Dermis blood vessel endothelial cell (primary cell): ENCODE data around the gene SPDYE16. TPM values are rescaled to one million over a fixed set of nuclear protein-coding genes. Genes with fewer than 3 reads are reported as not detected.
"Not testable (repeated sequence)": the region's sequence is repeated elsewhere in the genome, so short reads cannot be mapped to it uniquely, and the experiment has no call there.

Experiments
- DNase-seq: peaks from one replicate; pipeline ENCODE4 v3.0.0; 2010
- total RNA-seq: library from RNA; depleted of rRNA; stranded (reverse); fragments of >200 nt; gene quantifications from 2 replicates; pipeline ENCODE4 v1.2.3, GENCODE V29; 2014

Gene SPDYE16, protein sequence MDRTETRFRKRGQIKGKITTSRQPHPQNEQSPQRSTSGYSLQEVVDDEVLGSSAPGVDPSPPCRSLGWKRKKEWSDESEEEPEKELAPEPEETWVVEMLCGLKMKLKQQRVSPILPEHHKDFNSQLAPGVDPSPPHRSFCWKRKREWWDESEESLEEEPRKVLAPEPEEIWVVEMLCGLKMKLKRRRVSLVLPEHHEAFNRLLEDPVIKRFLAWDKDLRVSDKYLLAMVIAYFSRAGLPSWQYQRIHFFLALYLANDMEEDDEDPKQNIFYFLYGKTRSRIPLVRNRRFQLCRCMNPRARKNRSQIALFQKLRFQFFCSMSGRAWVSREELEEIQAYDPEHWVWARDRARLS
- 0.09 TPM in 1 of 2 replicates, not detected in the other for total RNA-seq

DNA sequence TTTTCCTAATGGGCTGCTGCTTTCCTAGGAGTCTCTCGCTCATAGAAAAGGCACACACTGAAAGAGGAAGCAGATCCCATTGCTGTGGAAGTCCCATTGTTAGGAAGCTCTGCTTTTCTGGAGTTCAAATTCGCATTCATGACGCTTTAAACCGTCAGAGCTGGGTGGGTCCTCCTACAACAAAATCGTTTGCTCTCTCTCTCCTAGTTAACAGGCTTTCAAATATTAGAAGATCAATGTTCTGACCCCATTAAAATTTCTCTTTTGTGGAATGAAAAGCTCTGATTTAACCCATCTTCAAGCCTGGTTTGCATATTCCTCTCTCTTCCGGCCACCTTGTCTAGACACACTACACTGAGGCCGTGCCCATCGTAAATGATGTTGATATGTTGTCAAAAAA, at the start of gene SPDYE16:
TSS of gene SPDYE16 (minus strand) at position 101 of the 400 bp plus-strand sequence. CDS start 1,838 bp downstream, outside the sequence.
- not testable (repeated sequence) for DNase-seq

- peak; percentile 13 for DNase-seq
These were observed 49.6 kb upstream of the SPDYE16 start for GRCh38 chr7:76592694-76593093.

DNA sequence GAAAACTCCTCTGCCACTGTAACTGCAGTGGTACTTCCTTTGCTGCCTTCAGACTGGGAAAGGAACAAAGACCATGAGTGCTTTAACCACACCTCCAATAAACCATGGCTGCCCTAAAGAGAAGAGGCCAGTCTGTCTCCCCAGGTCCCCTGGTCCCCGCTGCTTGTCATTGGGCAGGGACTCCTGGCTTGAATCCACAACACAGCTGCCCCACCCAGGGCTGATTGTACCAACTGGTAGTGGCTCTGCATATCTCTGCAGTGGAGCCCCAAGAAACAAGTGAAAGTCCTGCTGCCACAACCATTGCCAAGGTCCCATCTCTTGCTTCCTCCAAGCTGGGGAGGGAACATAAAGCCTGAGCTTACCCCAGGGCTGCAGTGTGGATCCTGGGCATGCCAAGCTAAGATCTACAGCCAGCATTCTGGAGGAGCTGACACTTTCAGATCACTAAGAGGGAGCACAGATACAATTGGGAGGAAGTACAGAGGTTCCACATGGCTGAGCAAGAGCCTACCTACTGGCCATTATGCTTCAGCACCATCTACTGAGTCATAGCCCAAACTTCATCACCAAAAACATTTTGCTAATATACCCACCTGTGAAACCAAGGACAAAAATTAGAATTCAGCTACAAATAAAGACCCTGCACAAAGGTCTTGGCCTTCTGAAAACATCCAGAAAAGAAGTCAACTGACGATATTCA, 48.7 kb upstream of the SPDYE16 start:
- DNase-seq, result not testable (repeated sequence)

DNA sequence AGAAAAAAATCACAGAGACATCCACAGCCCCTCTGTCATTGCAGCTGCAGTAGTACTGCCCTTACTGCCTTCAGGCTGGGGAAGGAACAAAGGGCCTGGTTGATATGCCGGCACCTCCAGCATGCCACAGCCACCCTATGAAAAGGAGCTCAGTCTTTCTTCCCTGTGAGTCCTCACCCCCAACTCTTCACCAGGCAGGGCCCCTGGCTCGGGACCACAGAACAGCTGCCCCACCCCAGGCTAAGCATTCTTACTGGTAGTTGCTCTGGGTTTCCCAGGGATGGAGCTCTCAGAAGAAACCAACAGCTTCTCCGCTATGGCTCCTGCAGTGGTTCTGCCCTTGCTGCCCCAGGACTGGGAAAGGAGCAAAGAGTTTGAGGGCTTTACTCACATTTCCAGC, 47.9 kb upstream of the SPDYE16 start:
- not testable (repeated sequence) for DNase-seq

GRCh38 chr7:76588586-76588985, 45.5 kb upstream of the SPDYE16 start:
- not testable (repeated sequence) for DNase-seq

- DNase-seq, result not testable (repeated sequence)
These were observed 43.7 kb upstream of the SPDYE16 start for GRCh38 chr7:76586585-76587315.

GRCh38 chr7:76583636-76584281, 40.7 kb upstream of the SPDYE16 start:
- DNase-seq, result peak; percentile 84

GRCh38 chr7:76582848-76583631, 39.9 kb upstream of the SPDYE16 start:
- peak; percentile 85 for DNase-seq

GRCh38 chr7:76575919-76576655, 33.0 kb upstream of the SPDYE16 start:
- peak; percentile 40 for DNase-seq

DNA sequence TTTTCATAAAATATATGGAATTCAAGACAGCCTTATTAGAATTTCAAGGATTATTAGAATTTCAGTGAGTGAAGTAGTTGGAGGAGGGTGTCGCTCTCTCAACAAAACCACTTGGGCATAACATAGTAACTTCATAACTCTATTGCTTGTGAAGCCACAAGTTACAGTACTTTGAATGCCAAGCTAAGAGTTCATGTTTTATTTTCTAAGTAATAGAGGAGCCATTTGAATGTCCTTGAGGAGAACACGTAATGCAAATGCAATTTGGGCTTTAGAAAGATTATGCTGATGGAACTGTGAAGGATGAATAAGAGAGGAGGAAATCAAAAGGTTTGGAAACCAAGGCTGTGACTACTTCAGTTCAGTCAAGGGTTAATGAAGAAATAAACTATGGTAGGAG, 32.3 kb upstream of the SPDYE16 start:
- not testable (repeated sequence) for DNase-seq

GRCh38 chr7:76572296-76572695, 29.2 kb upstream of the SPDYE16 start:
- DNase-seq, result not testable (repeated sequence)

DNA sequence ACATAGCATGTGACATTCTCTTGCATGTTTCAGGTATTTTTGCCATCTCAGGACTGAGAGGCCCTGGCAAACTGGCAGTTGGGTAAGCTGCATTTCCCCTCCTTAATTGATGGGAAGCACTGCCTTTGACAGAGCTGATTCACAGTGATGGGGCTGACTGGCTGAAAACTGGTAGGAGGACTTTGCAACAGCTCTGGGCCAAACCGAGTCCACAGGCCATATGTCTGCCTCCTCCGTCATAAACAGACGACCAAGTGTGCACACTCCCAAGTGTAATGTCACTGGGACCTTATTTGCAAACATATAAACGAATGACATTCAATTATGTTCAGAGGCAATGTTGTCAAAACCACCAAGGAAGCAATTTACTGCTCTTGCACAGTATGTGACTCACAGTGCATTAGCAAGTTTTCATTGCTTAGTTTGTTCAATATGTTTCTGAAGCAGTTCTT, 27.3 kb upstream of the SPDYE16 start:
- not testable (repeated sequence) for DNase-seq

GRCh38 chr7:76568742-76569141, 25.6 kb upstream of the SPDYE16 start:
- peak; percentile 66 for DNase-seq

DNA sequence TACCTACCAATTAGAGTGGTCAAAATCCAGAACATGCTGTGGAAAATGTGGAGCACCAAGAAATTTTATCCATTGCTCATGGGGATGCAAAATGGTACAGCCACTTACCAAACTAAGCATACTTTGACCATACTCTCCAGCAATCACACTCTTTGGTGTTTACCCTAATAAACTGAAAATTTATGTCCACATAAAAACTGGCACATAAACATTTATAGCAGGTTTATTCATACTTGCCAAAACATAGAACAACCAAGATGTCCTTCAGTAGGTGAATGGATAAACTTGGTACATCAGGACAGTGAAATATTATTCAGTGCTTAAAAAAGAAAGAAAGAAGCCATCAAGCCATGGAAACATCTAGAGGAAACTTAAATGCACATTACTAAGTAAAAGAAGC, 24.7 kb upstream of the SPDYE16 start:
- not testable (repeated sequence) for DNase-seq

DNA sequence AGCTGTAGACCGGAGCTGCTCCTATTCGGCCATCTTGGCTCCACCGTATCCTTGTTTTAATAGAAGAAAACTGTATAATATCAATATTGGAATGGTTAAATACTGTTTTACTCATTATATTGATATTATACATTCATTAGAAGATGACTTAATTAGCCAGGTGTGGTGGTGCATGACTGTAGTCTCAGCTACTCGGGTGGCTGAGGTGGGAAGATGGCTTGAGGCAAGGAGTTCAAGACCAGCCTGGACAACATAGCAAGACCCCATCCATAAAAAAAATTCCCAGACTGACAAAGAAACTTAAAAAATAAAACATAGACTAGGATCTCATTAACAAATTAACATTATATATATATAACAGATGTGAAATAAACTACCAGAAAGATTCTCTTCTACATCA, 24.2 kb upstream of the SPDYE16 start:
- not testable (repeated sequence) for DNase-seq

DNA sequence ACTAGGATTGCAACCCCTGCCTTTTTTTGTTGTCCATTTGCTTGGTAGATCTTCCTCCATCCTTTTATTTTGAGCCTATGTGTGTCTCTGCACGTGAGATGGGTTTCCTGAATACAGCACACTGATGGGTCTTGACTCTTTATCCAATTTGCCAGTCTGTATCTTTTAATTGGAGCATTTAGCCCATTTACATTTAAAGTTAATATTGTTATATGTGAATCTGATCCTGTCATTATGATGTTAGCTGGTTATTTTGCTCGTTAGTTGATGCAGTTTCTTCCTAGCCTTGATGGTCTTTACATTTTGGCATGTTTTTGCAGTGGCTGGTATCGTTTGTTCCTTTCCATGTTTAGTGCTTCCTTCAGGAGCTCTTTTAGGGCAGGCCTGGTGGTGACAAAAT, 21.9 kb upstream of the SPDYE16 start:
- not testable (repeated sequence) for DNase-seq

- DNase-seq, result not testable (repeated sequence)
These were observed 18.2 kb upstream of the SPDYE16 start for GRCh38 chr7:76561342-76561741.

- DNase-seq, result not testable (repeated sequence)
These were observed 17.1 kb upstream of the SPDYE16 start for GRCh38 chr7:76560157-76560556.

GRCh38 chr7:76559685-76560084, 16.6 kb upstream of the SPDYE16 start:
- DNase-seq, result not testable (repeated sequence)

GRCh38 chr7:76551992-76552391, 8.9 kb upstream of the SPDYE16 start:
- not testable (repeated sequence) for DNase-seq

DNA sequence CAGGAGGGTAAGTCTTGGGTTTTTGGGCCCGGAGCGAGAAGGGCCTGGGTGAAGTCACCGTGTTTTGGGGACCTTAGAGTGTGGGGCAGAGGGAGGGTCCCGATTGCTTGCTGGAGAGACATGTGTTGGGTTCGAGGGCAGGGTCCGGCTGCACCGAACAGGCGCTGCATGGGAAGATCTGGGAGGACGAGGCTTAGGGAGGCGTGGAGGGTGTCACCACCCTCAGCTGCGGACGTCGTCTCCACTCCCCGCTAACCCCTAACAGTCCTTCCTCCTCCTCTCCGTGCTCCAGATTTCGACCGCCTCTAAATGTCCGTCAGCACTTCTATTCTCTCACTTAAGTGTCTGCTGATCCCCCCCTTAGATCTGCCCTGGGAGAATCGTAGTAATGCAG, 6.8 kb upstream of the SPDYE16 start:
- DNase-seq, result not testable (repeated sequence)
